NCI-H2227 treated with DMSO at 0.1 percent for 48 hours (cell line): Measurements from ENCODE around the gene FAM53C.

Experiments used
- DNase-seq: peaks from one replicate; lab custom pipeline; 2025; lab: John Stamatoyannopoulos, UW

Gene FAM53C

DNA sequence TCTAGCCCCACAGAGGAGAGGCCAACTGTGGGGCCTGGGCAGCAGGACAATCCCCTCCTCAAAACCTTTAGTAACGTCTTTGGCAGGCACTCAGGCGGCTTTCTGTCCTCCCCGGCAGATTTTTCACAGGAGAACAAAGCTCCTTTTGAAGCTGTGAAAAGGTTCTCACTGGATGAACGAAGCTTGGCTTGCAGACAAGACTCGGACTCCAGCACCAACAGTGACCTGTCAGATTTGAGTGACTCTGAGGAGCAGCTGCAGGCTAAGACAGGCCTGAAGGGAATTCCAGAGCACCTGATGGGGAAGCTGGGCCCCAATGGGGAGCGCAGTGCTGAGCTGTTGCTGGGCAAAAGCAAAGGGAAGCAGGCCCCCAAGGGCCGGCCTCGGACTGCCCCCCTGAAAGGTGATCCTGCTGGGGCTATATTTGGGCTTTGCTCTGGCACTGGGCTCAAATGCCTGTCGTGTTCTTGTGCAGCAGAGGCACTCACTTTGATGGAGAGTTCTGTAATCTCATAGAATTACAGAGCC, 53.9 kb downstream of the FAM53C start:
- DNase-seq: no peak
